IMR-90 (cell line): ENCODE results near the gene PAEP. TPM values are rescaled to one million over a fixed set of nuclear protein-coding genes. Genes with fewer than 3 reads are reported as not detected.

Experiments
- ATAC-seq: fragments of 200-7000 bp; cut with Tn5 transposase; 2 replicates; pipeline ENCODE4 v1.9.1; 2020; ENCODE audit warnings: low read depth, mild to moderate bottlenecking, moderate library complexity
- BruUV-seq: library from RNA; stranded (reverse); fragments of 400-500 nt; replicated peaks from 2 replicates; lab custom pipeline; 2021; lab: Mats Ljungman, UMichigan
- CTCF ChIA-PET: fragments of 300-600 bp; formaldehyde crosslinking; extraction: SDS; loops from one replicate; lab custom pipeline; 2021; ENCODE audit warnings: antibody characterized with exemption; lab: Yijun Ruan, JAX
- POLR2A ChIA-PET: fragments of 300-600 bp; sonication (Branson Sonifier 250); formaldehyde crosslinking; loops from one replicate; lab custom pipeline; 2022; ENCODE audit warnings: antibody characterized with exemption; ENCODE audit not compliant: unreplicated experiment; lab: Charles Lee
- DNase-seq: peaks from one replicate; pipeline ENCODE4 v3.0.0; 2013
- H2AFZ ChIP-seq: replicated peaks from 2 replicates; pipeline ENCODE3; 2013; ENCODE audit warnings: low read length, mild to moderate bottlenecking; ENCODE audit not compliant: poor library complexity
- H2AK5ac ChIP-seq: 2 replicates; pipeline ENCODE4 v1.6.1; 2013; ENCODE audit warnings: low read depth, low read length, inconsistent platforms
- H2AK9ac ChIP-seq: replicated peaks from 2 replicates; pipeline ENCODE3; 2013; ENCODE audit warnings: mild to moderate bottlenecking, low read depth, low read length, moderate library complexity; ENCODE audit not compliant: poor library complexity
- H2BK120ac ChIP-seq: 2 replicates; pipeline ENCODE4 v1.6.1; 2013; ENCODE audit warnings: low read depth, low read length, inconsistent platforms
- H2BK15ac ChIP-seq: 3 replicates; pipeline ENCODE4 v1.6.1; 2013; ENCODE audit warnings: low read depth, low read length, inconsistent platforms
- H2BK20ac ChIP-seq: 2 replicates; pipeline ENCODE4 v1.6.1; 2013; ENCODE audit warnings: low read depth, mild to moderate bottlenecking, inconsistent platforms, low read length, moderate library complexity
- H2BK5ac ChIP-seq: 2 replicates; pipeline ENCODE4 v1.6.1; 2013; ENCODE audit warnings: mild to moderate bottlenecking, low read depth, low read length, inconsistent platforms; ENCODE audit not compliant: poor library complexity, severe bottlenecking
- H3K14ac ChIP-seq: replicated peaks from 2 replicates; pipeline ENCODE4 v1.6.1; 2013; ENCODE audit warnings: low read depth, low read length, inconsistent platforms
- H3K18ac ChIP-seq: 2 replicates; pipeline ENCODE4 v1.6.1; 2013; ENCODE audit warnings: low read depth, low read length, control low read depth
- H3K23ac ChIP-seq: 2 replicates; pipeline ENCODE4 v1.6.1; 2013; ENCODE audit warnings: low read depth, low read length, inconsistent platforms
- H3K27ac ChIP-seq: 2 replicates; pipeline ENCODE4 v1.5.1; 2013; ENCODE audit warnings: mild to moderate bottlenecking, control low read depth, low read length; ENCODE audit not compliant: insufficient read depth
- H3K27me3 ChIP-seq: 2 replicates; pipeline ENCODE4 v1.6.1; 2013; ENCODE audit warnings: low read length; ENCODE audit not compliant: control insufficient read depth, insufficient read depth
- H3K36me3 ChIP-seq: 2 replicates; pipeline ENCODE4 v1.6.1; 2013; ENCODE audit warnings: low read length, mixed read lengths; ENCODE audit not compliant: control insufficient read depth, insufficient read depth
- H3K4ac ChIP-seq: 2 replicates; pipeline ENCODE4 v1.6.1; 2013; ENCODE audit warnings: low read depth, low read length, inconsistent platforms
- H3K4me1 ChIP-seq: 2 replicates; pipeline ENCODE4 v1.6.1; 2013; ENCODE audit warnings: low read length, mixed read lengths; ENCODE audit not compliant: control insufficient read depth, insufficient read depth
- H3K4me2 ChIP-seq: 2 replicates; pipeline ENCODE4 v1.6.1; 2013; ENCODE audit warnings: low read depth, mild to moderate bottlenecking, control low read depth, low read length, moderate library complexity
- H3K4me3 ChIP-seq: 2 replicates; pipeline ENCODE4 v1.5.1; 2013; ENCODE audit warnings: low read depth, mild to moderate bottlenecking, control low read depth, low read length, moderate library complexity; ENCODE audit not compliant: insufficient read depth
- H3K56ac ChIP-seq: 2 replicates; pipeline ENCODE4 v1.6.1; 2013; ENCODE audit warnings: low read length, inconsistent platforms; ENCODE audit not compliant: insufficient read depth; ENCODE audit errors: extremely low read depth
- H3K79me1 ChIP-seq, 2 experiments: 2 replicates each; pipeline ENCODE4 v1.6.1; 2013; ENCODE audit warnings: low read length in 2 of 2, inconsistent platforms in 1 of 2, low read depth in 1 of 2
- H3K9ac ChIP-seq: 2 replicates; pipeline ENCODE4 v1.6.1; 2013; ENCODE audit warnings: low read depth, low read length, control low read depth
- H3K9me1 ChIP-seq: 2 replicates; pipeline ENCODE4 v1.6.1; 2013; ENCODE audit warnings: low read length, inconsistent platforms; ENCODE audit not compliant: insufficient read depth
- H3K9me3 ChIP-seq: 2 replicates; pipeline ENCODE4 v1.6.1; 2013; ENCODE audit warnings: low read length; ENCODE audit not compliant: control insufficient read depth, insufficient read depth
- H4K20me1 ChIP-seq: 2 replicates; pipeline ENCODE4 v1.6.1; 2013; ENCODE audit warnings: low read length, inconsistent platforms; ENCODE audit not compliant: insufficient read depth
- H4K5ac ChIP-seq: 2 replicates; pipeline ENCODE4 v1.6.1; 2013; ENCODE audit warnings: mild to moderate bottlenecking, low read depth, low read length, control low read depth
- H4K8ac ChIP-seq, 2 experiments: 2 replicates each; pipeline ENCODE4 v1.6.1; 2013; ENCODE audit warnings: low read depth in 2 of 2, low read length in 2 of 2, control low read depth in 1 of 2, inconsistent platforms in 1 of 2
- H4K91ac ChIP-seq: 2 replicates; pipeline ENCODE4 v1.6.1; 2013; ENCODE audit warnings: low read depth, low read length, inconsistent platforms; ENCODE audit not compliant: insufficient read depth
- BHLHE40 ChIP-seq: fragments of 150-350 bp; IDR thresholded peaks from 2 replicates; pipeline ENCODE4 v1.6.1; 2016; ENCODE audit warnings: mild to moderate bottlenecking, low read depth, low read length
- CEBPB ChIP-seq: IDR thresholded peaks from 2 replicates; pipeline ENCODE4 v1.6.1; 2012; ENCODE audit warnings: low read depth, low read length, improper control_type of control experiment
- CHD1 ChIP-seq: IDR thresholded peaks from 2 replicates; pipeline ENCODE4 v1.6.1; 2012; ENCODE audit warnings: low read depth, low read length, improper control_type of control experiment
- ELK1 ChIP-seq: fragments of 150-350 bp; IDR thresholded peaks from 2 replicates; pipeline ENCODE4 v1.6.1; 2016; ENCODE audit warnings: low read depth, mild to moderate bottlenecking, low read length, moderate library complexity, borderline replicate concordance
- FOS ChIP-seq: fragments of 150-350 bp; IDR thresholded peaks from 2 replicates; pipeline ENCODE4 v1.6.1; 2016; ENCODE audit warnings: low read depth, low read length
- MAFK ChIP-seq: IDR thresholded peaks from 2 replicates; pipeline ENCODE4 v1.6.1; 2012; ENCODE audit warnings: low read depth, low read length, improper control_type of control experiment
- MAZ ChIP-seq: IDR thresholded peaks from 2 replicates; pipeline ENCODE4 v1.6.1; 2012; ENCODE audit warnings: low read depth, mild to moderate bottlenecking, low read length, improper control_type of control experiment, moderate library complexity, borderline replicate concordance
- MXI1 ChIP-seq: IDR thresholded peaks from 2 replicates; pipeline ENCODE4 v1.6.1; 2012; ENCODE audit warnings: low read depth, mild to moderate bottlenecking, low read length, moderate library complexity, borderline replicate concordance
- NFE2L2 ChIP-seq: fragments of 150-350 bp; IDR thresholded peaks from 2 replicates; pipeline ENCODE4 v1.6.1; 2016; ENCODE audit warnings: low read depth, mild to moderate bottlenecking, low read length
- RAD21 ChIP-seq: IDR thresholded peaks from 2 replicates; pipeline ENCODE4 v1.6.1; 2012; ENCODE audit warnings: low read length, improper control_type of control experiment
- RCOR1 ChIP-seq: IDR thresholded peaks from 2 replicates; pipeline ENCODE4 v1.6.1; 2012; ENCODE audit warnings: mild to moderate bottlenecking, low read length, improper control_type of control experiment; ENCODE audit not compliant: insufficient replicate concordance
- RFX5 ChIP-seq: IDR thresholded peaks from 2 replicates; pipeline ENCODE4 v1.8.0; 2012; ENCODE audit warnings: low read depth, mild to moderate bottlenecking, low read length, moderate library complexity
- WGBS, 2 experiments: methylation state at CpG; one replicate each; pipeline versions ENCODE4 v1.1.5 to v1.1.7; 2013; ENCODE audit warnings: missing lambda C conversion rate in 2 of 2; ENCODE audit not compliant: insufficient read length in 1 of 2; ENCODE audit errors: extremely low coverage in 2 of 2; 5-methylcytosine and 5-hydroxymethylcytosine counted together
- dilution Hi-C: fragments of 300-500 bp; cut with HindIII; formaldehyde crosslinking; loops from one replicate; pipeline ENCODE4 v1.14.3; 2018; ENCODE audit warnings: low sequenced_read_pairs; ENCODE audit not compliant: unreplicated experiment
- in situ Hi-C: fragments of 300-500 bp; cut with MboI; formaldehyde crosslinking; loops from 3 replicates; pipeline ENCODE4 v1.14.3; 2019; ENCODE audit warnings: low sequenced_read_pairs, inconsistent platforms, mixed read lengths
- intact Hi-C: fragments of 100-400 bp; cut with micrococcal nuclease; formaldehyde crosslinking; loops from 2 replicates; pipeline ENCODE4 v1.10.0; 2022
- polyA plus RNA-seq, 3 experiments: library from polyadenylated mRNA; depleted of rRNA; stranded (reverse); fragments of >200 nt; gene quantifications; 2 replicates each; pipeline ENCODE4 v1.2.3, GENCODE V29; 2012; ENCODE audit warnings: low replicate concordance in 1 of 3
- total RNA-seq: library from RNA; depleted of rRNA; stranded (reverse); fragments of >200 nt; gene quantifications from 2 replicates; pipeline ENCODE4 v1.2.3, GENCODE V29; 2012
- TF ChIP-seq, protein P1 (sequence below): fragments of 150-350 bp; IDR thresholded peaks from 2 replicates; pipeline ENCODE4 v1.6.1; 2017; ENCODE audit warnings: mild to moderate bottlenecking, antibody characterized with exemption, low read length, low read depth

Gene PAEP
- total and polyA plus RNA-seq, 2 of the 4 experiments (the other 2 are of a cell fraction), result not detected

GRCh38 chr9:135574943-135575342, 13.4 kb downstream of the PAEP start:
- no peak overlapping the region for H2AK5ac ChIP-seq
- H3K4me1 ChIP-seq, result no peaks in the 10 kb centered on the region
- no peaks in the 10 kb centered on the region for H4K20me1 ChIP-seq
- ChIA-PET CTCF (no interaction called here), POLR2A (no interaction called here)
- BruUV-seq, result no TSS peak
- H4K91ac ChIP-seq, result no peak overlapping the region
- H2AK9ac ChIP-seq, result no peak overlapping the region
- no peak overlapping the region for H3K9ac ChIP-seq
- no peak overlapping the region for H3K4me3 ChIP-seq
- no peak overlapping the region for H3K18ac ChIP-seq
- H3K79me1 ChIP-seq, result no peaks in the 10 kb centered on the region
- no peak overlapping the region for H4K5ac ChIP-seq
- no peak overlapping the region for H2AFZ ChIP-seq
- no peak overlapping the region for H3K23ac ChIP-seq
- H3K14ac ChIP-seq, result no peak overlapping the region
- no peak overlapping the region for H3K4me2 ChIP-seq
- peaks cover 7% of the 10 kb centered on the region; the same call in 1 of the 2 replicates for H3K9me3 ChIP-seq
- H3K36me3 ChIP-seq, result no peaks in the 10 kb centered on the region
- no peak overlapping the region for H2BK120ac ChIP-seq
- dilution Hi-C loops (no loop called here), intact Hi-C loops (no loop called here), in situ Hi-C loops (no loop called here)
- TF ChIP-seq MAFK, result no peak
- TF ChIP-seq NFE2L2, result no peak
- TF ChIP-seq MXI1, result no peak
- TF ChIP-seq, protein P1, sequence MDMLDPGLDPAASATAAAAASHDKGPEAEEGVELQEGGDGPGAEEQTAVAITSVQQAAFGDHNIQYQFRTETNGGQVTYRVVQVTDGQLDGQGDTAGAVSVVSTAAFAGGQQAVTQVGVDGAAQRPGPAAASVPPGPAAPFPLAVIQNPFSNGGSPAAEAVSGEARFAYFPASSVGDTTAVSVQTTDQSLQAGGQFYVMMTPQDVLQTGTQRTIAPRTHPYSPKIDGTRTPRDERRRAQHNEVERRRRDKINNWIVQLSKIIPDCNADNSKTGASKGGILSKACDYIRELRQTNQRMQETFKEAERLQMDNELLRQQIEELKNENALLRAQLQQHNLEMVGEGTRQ, result no peak
- no peak for TF ChIP-seq CEBPB
- TF ChIP-seq BHLHE40, result no peak
- no peak for TF ChIP-seq RCOR1
- TF ChIP-seq MAZ, result no peak
- TF ChIP-seq CHD1, result no peak
- TF ChIP-seq ELK1, result no peak
- TF ChIP-seq FOS, result no peak
- TF ChIP-seq RAD21, result no peak
- no peak for TF ChIP-seq RFX5
- no peak for ATAC-seq
- DNase-seq, result no peak
- H3K4ac ChIP-seq, result no peak overlapping the region
- H3K27ac ChIP-seq, result no peak overlapping the region
- no peak overlapping the region for H4K8ac ChIP-seq
- no peaks in the 10 kb centered on the region for H3K9me1 ChIP-seq
- no peak overlapping the region for H2BK5ac ChIP-seq
- H3K56ac ChIP-seq, result no peak overlapping the region
- 72% methylated on average over 5 of the region's 15 CpGs; no CpG with 5 or more reads in 1 of the 2 experiments for WGBS, 2 experiments
- no peaks in the 10 kb centered on the region for H3K27me3 ChIP-seq
- no peak overlapping the region for H2BK15ac ChIP-seq
- no peak overlapping the region for H2BK20ac ChIP-seq
